SU-DHL-6 (cell line): Measurements from ENCODE around the gene SLC19A1.

ENCODE experiments used
- H2AFZ ChIP-seq: fragments of 200-600 bp; sonication (generic); 2 replicates; pipeline ENCODE4 v1.6.1; 2014; ENCODE audit warnings: low read depth, mild to moderate bottlenecking, moderate library complexity, mixed read lengths, antibody characterized with exemption, low read length; ENCODE audit not compliant: severe bottlenecking
- H3F3A ChIP-seq: fragments of 200-600 bp; shearing (Covaris generic); 2 replicates; pipeline ENCODE4 v1.6.0; 2016; ENCODE audit warnings: antibody characterized with exemption, mild to moderate bottlenecking; ENCODE audit not compliant: insufficient read depth
- H3K27ac ChIP-seq: fragments of 200-600 bp; sonication (generic); 2 replicates; pipeline ENCODE4 v1.5.1; 2016; ENCODE audit warnings: low read depth, mild to moderate bottlenecking, low read length, moderate library complexity, mixed read lengths
- H3K27me3 ChIP-seq: fragments of 200-600 bp; sonication (generic), shearing (Covaris generic); 2 replicates; pipeline ENCODE4 v1.6.0; 2014; ENCODE audit warnings: mild to moderate bottlenecking, low read length
- H3K36me3 ChIP-seq: fragments of 200-600 bp; sonication (generic); 2 replicates; pipeline ENCODE4 v1.6.1; 2014; ENCODE audit warnings: mild to moderate bottlenecking, low read length, mixed read lengths
- H3K4me2 ChIP-seq: fragments of 300-600, 200-600 bp; shearing (Covaris generic), sonication (generic); 2 replicates; pipeline ENCODE4 v1.6.0; 2014; ENCODE audit warnings: low read length, low read depth, mild to moderate bottlenecking; ENCODE audit not compliant: poor library complexity, severe bottlenecking
- H3K4me3 ChIP-seq: fragments of 200-600 bp; sonication (generic); 2 replicates; pipeline ENCODE4 v1.5.1; 2014; ENCODE audit warnings: antibody characterized with exemption, low read length, mild to moderate bottlenecking, mixed read lengths; ENCODE audit not compliant: insufficient read depth, poor library complexity, severe bottlenecking
- H3K79me2 ChIP-seq: fragments of 200-600 bp; sonication (generic); 2 replicates; pipeline ENCODE4 v1.6.1; 2014; ENCODE audit warnings: mild to moderate bottlenecking, low read length, moderate library complexity; ENCODE audit not compliant: insufficient read depth
- H3K9ac ChIP-seq: fragments of 200-600 bp; sonication (generic); 2 replicates; pipeline ENCODE4 v1.7.0; 2014; ENCODE audit warnings: mild to moderate bottlenecking, low read length
- H3K9me2 ChIP-seq: fragments of 200-600 bp; sonication (generic); replicated peaks from 2 replicates; pipeline ENCODE4 v1.6.1; 2014; ENCODE audit warnings: low read length; ENCODE audit not compliant: insufficient read depth
- H3K9me3 ChIP-seq: fragments of 200-600 bp; sonication (generic); 2 replicates; pipeline ENCODE4 v1.6.1; 2014; ENCODE audit warnings: low read length, mixed read lengths; ENCODE audit not compliant: insufficient read depth
- H4K20me1 ChIP-seq: fragments of 200-600 bp; sonication (generic); 2 replicates; pipeline ENCODE4 v1.6.1; 2014; ENCODE audit warnings: low read depth, mild to moderate bottlenecking, antibody characterized with exemption, low read length, moderate library complexity, mixed read lengths
- EZH2phosphoT487 ChIP-seq: fragments of 200-600 bp; sonication (generic), shearing (Covaris generic); conservative IDR thresholded peaks from 2 replicates; pipeline ENCODE4 v1.6.1; 2018; ENCODE audit warnings: mild to moderate bottlenecking, antibody characterized with exemption, low read length, moderate library complexity, mixed read lengths
- TF ChIP-seq, protein P1 (sequence below): fragments of 200-600 bp; sonication (generic); IDR thresholded peaks from one replicate; pipeline ENCODE4 v1.5.1; 2017; ENCODE audit warnings: antibody characterized with exemption, mild to moderate bottlenecking, low read length, moderate library complexity; ENCODE audit not compliant: insufficient read depth, poor library complexity, severe bottlenecking

SLC19A1 gene

DNA sequence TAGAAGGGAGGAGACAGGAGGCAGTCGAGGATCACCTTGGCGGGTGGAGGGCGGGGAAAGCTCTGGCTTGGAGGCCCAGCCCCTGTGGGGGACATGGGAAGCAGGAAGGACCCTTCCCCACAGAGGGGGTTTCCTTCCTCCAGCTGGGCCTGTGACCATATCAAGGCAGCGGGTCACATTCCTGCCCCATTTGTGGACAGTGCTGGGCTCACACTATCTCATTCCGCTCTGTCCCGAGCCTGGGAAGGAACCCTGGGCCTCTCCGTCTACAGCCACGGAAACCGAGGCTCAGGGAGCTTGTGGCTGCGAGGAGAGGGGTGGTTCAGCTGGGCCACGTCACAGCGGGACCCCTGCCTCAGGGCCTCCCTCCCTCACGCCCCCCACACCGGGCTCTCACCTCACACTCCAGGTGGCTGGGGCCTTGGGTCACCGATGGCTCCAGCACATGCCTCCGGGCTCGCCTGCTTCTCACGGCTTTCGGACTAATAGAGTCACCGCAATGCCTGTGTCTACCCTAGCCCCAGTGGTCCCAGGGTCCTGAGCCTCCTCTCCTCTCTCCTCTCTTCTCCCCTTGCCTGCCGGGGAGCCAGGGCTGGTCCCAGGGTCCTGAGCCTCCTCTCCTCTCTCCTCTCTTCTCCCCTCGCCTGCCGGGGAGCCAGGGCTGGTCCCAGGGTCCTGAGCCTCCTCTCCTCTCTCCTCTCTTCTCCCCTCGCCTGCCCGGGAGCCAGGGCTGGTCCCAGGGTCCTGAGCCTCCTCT is 56.4 kb downstream of the SLC19A1 start:
- Histone ChIP-seq H3K79me2 (no peaks in the 10 kb centered on the region), H3K36me3 (no peaks in the 10 kb centered on the region), H3K27me3 (no peaks in the 10 kb centered on the region), H3K9me2 (no peaks in the 10 kb centered on the region), H3K9me3 (no peaks in the 10 kb centered on the region), H3K9ac (no peak overlapping the region), H3K4me2 (no peak overlapping the region), H4K20me1 (no peaks in the 10 kb centered on the region), H3K4me3 (no peak overlapping the region), H3F3A (no peaks in the 10 kb centered on the region), H2AFZ (no peak overlapping the region), H3K27ac (no peak overlapping the region)
- no peak for TF ChIP-seq EZH2phosphoT487
- TF ChIP-seq, protein P1, sequence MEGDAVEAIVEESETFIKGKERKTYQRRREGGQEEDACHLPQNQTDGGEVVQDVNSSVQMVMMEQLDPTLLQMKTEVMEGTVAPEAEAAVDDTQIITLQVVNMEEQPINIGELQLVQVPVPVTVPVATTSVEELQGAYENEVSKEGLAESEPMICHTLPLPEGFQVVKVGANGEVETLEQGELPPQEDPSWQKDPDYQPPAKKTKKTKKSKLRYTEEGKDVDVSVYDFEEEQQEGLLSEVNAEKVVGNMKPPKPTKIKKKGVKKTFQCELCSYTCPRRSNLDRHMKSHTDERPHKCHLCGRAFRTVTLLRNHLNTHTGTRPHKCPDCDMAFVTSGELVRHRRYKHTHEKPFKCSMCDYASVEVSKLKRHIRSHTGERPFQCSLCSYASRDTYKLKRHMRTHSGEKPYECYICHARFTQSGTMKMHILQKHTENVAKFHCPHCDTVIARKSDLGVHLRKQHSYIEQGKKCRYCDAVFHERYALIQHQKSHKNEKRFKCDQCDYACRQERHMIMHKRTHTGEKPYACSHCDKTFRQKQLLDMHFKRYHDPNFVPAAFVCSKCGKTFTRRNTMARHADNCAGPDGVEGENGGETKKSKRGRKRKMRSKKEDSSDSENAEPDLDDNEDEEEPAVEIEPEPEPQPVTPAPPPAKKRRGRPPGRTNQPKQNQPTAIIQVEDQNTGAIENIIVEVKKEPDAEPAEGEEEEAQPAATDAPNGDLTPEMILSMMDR: no peak

DNA sequence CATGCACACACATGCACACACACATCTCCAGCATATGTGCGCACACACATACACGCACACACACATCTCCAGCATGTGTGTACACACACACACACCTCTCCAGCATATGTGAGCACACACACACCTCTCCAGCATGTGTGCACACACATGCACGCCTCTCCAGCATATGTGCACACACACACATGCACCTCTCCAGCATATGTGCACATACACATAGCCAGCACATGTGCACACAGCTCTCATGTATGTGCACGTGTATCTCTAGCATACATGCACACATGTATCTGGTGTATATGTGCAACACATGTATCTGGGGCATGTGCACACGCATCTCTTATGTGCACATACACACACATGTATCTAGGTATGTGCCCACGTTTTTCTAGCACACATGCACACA is 57.9 kb downstream of the SLC19A1 start:
- Histone ChIP-seq H3K36me3 (no peaks in the 10 kb centered on the region), H3K27me3 (no peaks in the 10 kb centered on the region), H4K20me1 (no peaks in the 10 kb centered on the region), H2AFZ (no peak overlapping the region), H3K4me3 (no peak overlapping the region), H3K9ac (no peak overlapping the region), H3F3A (no peaks in the 10 kb centered on the region), H3K9me2 (no peaks in the 10 kb centered on the region), H3K79me2 (no peaks in the 10 kb centered on the region), H3K9me3 (no peaks in the 10 kb centered on the region), H3K27ac (no peak overlapping the region), H3K4me2 (no peak overlapping the region)
- TF ChIP-seq, protein P1: no peak
- TF ChIP-seq EZH2phosphoT487: no peak

DNA sequence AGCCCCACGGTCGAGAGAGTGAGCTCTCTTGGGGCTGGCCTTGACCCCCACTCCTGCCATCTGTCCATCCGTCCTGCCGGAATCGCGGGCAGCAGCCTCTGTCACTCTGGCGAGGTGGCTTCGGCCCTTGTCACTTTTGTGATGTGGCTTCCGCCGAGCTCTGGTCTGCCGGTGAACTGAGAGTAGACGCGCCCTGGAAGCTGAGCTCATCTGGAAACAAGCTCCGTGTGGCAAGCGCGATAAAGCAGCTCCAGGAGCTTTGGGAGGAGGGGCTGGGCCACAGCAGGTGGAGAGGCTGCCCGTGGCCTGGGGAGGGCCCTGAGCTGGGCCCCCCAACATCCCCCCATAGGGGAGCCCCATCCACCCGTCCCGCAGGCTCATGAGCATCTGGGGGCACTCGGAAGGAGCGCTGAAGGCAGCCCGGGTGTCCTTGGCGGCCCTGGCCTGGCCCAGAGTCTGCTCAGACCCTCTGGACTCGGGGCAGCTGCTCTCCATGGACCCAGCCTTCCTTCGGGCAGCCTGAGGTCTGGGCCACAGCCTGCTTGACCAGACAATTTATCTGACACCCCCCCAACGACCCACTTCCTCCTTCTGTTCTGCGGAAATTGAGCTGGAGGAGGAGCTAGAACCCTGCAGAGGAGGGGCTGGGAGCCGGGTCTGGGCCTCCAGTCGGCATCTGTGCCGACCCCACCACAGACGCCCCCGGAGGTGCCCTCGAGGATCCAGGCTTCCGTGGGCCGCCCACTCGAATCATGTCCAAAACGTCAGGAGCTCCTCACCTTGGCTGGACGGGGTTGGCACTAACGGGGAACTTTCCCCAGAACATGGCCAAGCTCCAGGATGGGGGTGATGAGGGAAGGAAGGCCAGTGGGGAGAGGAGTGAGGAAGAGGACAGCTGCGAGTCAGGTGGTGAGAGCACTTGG is 59.1 kb downstream of the SLC19A1 start:
- no peak overlapping the region for H2AFZ ChIP-seq
- no peaks in the 10 kb centered on the region for H3F3A ChIP-seq
- no peak overlapping the region for H3K9ac ChIP-seq
- no peaks in the 10 kb centered on the region for H3K36me3 ChIP-seq
- H4K20me1 ChIP-seq: no peaks in the 10 kb centered on the region
- H3K4me3 ChIP-seq: no peak overlapping the region
- no peaks in the 10 kb centered on the region for H3K9me3 ChIP-seq
- H3K9me2 ChIP-seq: no peaks in the 10 kb centered on the region
- no peak overlapping the region for H3K4me2 ChIP-seq
- TF ChIP-seq, protein P1: no peak
- TF ChIP-seq EZH2phosphoT487: no peak
- no peaks in the 10 kb centered on the region for H3K79me2 ChIP-seq
- H3K27ac ChIP-seq: no peak overlapping the region
- H3K27me3 ChIP-seq: no peaks in the 10 kb centered on the region
